Medulla oblongata (tissue), 1 donor: ENCODE measurements around the gene ERC1.
A peak's percentile ranks its signal among the peaks of the same experiment; 100 is the strongest.
"Not testable (repeated sequence)": the region's sequence is repeated elsewhere in the genome, so short reads cannot be mapped to it uniquely, and the experiment has no call there.

Experiments used
- DNase-seq: peaks from one replicate; pipeline ENCODE4 v3.0.0-alpha.2; 2015; ENCODE audit errors: extremely low spot score

Gene ERC1

DNA sequence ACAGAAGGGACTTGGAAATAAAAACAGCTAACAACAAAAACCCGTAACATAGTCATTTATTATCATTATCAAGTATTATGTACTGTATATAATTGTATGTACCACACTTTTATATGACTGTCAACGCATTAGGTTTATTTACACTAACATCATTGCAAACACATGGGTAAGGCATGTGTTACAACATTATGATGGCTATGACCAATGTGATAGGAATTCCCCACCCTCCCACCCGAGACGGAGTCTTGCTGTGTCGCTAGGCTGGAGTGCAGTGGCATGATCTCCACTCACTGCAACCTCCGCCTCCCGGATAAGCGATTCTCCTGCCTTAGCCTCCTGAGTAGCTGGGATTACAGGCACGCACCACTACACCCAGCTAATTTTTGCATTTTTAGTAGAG lies 82.6 kb downstream of the ERC1 start:
- DNase-seq, result no peak

- no peak for DNase-seq
These were observed 86.2 kb downstream of the ERC1 start for GRCh38 chr12:1077036-1077803.

DNA sequence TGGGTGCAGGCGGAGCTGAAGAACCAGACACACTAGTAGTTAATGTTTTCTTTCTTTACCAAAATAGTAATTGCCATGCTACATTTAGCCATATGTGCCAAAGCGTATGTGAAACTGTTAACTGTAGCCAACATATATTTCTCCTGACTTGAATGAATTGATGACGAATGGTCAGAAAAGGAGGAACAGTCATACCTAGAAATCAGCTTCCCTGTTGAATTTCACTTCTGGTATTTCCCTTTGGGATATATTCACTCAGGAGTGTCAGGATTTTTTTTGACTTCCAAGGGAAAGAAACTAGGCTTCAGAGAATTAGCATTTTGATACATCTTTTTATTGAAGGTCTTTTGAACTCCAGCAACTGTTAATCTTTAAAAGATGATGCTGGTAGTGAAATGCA lies 87.0 kb downstream of the ERC1 start:
- no peak for DNase-seq

DNA sequence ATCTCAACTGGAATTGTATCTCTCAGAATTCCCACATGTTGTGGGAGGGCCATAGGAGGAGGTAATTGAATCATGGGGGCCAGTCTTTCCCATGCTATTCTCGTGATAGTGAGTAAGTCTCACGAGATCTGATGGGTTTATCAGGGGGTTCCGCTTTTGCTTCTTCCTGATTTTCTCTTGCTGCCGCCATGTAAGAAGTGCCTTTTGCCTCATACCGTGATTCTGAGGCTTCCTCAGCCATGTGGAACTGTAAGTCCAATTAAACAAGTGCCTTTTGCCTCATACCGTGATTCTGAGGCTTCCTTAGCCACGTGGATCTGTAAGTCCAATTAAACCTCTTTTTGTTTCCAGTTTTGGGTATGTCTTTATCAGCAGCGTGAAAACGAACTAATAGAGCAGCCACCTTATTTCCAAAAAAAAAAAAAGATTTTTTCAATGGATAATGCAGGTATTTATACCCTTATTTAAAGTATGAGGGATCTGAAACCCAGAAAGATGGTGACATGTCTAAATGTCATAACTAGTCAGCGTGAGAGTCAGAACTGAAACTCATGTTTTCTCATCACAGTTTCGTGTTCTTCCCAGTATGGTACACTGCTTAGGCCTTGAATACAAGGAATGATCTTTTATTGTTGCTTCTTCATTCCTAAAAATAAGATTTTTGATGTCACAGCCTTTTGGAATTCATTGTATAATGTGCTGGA lies 89.6 kb downstream of the ERC1 start:
- DNase-seq, result no peak

GRCh38 chr12:1083151-1083888 lies 92.3 kb downstream of the ERC1 start:
- peak; percentile 43 for DNase-seq

- peak; percentile 17 for DNase-seq
These were observed 92.9 kb downstream of the ERC1 start for GRCh38 chr12:1083889-1084262.

- no peak for DNase-seq
These were observed 100.3 kb downstream of the ERC1 start for GRCh38 chr12:1091350-1091749.

DNA sequence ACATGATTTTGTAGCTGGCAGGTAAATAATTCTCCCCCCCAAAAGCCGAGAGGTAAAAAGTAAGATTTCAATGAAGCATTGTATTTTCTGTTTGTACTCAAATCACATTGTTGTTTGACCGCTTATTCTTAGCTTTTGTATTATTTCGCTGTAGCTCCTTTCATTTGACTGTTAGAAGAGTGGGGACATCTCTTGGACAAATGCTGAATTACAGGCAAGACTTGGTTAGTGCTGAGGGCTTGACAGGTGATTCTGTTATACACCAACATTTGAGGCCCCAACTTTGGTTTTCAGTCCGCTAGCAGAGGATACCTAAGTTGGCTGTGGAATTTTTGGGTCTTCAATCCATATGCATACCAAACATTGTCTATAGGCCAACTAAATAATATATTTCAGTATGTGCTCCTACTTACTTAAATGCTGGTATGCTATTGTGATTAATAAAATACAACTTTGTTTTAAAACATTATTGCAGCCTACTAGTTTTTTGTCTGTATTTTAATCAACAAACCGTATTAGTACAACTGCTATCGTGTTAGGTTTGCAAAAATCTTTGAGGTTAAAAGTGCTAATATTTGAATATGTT lies 102.2 kb downstream of the ERC1 start:
- peak; percentile 76 for DNase-seq

DNA sequence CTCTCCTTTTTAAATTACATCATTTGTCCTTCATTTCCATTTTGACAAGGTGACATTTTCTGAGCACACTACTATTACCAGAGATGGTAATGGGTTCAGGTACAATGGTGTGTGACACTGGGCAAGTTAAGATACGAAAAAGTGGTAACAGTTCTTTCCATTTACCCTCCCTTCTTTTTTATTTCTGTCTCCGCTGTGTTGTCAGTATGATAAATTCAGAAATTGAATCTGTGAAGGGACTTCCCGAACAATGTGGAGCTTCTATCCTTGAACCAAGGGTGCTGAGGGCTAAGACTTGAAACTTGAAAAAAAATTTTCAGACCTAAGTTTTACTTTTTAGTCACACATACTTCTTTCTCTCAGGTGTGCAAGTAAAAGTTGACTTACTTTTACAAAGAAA lies 103.7 kb downstream of the ERC1 start:
- no peak for DNase-seq

DNA sequence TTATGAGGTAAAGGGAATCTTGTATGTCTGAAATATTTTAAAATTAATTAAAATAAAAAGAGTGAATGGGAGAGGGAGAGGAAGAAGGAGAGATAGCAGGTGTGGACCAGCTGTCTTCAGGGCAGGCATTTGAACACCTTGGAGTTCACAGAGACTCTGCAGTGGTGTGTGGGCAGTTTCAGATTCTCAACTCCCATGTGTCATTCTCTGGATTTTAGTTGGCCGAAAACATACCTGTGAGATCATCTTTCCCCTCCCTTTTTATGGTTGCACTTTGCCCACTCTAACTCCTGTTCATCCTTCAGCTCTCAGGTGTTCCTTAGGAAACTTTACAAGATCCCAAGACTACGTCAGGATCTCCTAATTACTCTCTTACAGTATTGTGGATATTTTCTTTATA lies 108.1 kb downstream of the ERC1 start:
- DNase-seq, result no peak

GRCh38 chr12:1099618-1100017 lies 108.6 kb downstream of the ERC1 start:
- DNase-seq, result not testable (repeated sequence)

- no peak for DNase-seq
These were observed 111.1 kb downstream of the ERC1 start for GRCh38 chr12:1102115-1102514.

DNA sequence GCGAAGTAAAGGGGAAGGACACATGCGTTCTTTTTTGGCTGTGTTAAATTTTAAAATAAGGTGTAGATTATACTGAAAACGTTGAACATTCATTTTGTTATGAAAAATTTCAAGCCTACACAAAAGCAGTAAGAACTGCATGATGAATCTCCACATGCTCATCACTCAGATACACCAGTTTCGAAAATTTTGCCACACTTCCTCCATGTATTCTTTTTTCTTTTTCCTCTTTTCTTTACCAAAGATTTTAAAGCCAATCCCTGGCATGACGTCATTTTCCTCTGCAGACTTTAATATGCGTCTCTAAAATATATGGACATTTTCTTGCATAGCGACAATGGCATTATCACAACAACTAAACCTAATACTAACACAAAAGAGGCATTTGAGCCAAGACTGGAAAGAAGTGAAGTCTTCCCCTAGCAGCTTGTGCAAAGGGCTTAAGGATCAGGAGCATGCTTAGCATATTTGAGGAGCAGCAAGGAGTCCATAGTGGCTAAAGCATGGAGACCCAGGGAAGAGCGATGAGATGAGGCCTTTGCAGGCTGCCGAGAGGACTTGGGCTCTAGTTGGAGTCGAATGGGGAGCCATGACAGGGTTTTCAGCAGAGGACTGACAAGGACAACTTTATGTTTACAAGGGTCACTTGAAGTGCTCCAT lies 111.9 kb downstream of the ERC1 start:
- DNase-seq, result no peak

DNA sequence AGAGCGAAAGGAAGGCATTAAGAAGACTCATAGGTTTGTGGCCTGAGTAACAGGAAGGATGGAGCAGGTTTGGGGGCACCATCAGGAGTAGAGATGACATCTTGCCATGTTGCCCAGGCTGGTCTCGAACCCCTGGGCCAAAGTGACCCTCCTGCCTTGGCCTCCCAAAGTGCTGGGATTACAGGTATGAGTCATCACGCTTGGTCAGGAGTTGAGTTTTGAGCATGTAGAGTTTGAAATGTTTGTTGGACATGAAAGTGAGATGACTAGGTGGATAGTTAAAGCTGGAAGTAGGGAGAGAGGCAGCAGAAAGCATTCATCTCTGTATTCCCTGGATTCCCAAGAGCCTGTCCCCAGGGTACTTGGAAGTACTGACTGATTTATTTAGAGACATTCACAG lies 112.6 kb downstream of the ERC1 start:
- DNase-seq, result no peak

GRCh38 chr12:1104088-1104800 lies 113.2 kb downstream of the ERC1 start:
- no peak for DNase-seq

DNA sequence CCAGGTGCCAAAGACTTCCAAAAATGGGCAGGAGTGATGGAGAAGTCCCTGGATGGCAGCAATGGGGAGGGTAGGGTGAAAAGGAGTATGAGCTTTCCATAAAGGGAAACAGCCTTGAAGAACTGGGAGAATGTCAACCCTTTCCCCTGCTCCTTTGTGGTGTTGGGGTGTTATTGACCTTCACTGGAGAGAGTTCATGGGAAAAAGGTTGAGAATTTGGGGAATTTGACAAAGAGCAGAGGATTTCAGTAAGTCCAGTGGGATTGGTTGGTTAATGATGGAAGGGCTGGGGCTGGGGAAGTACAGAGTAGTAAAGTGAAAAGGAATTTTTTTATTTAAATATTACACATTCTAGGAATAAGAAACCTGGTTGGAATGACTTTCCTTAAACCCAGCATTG lies 116.6 kb downstream of the ERC1 start:
- DNase-seq, result no peak

DNA sequence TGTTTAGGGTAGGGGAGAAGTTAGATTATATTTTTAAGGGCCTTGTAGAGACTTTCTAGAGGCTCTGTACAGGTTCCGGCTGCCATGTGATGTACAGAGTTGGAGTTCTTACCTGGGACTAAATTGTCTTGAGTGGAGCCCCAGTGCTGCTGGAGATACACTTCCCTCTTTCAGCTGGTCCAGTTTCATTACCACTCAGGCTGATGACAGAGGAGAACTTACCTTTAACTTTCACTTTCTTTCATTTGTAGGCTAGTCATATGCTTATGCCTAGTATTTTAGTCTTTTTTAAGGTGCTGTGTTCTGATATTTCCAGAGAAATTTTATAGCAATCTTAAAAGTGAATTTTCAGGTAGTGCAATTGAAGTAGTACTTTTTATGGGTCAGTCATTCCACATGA lies 117.3 kb downstream of the ERC1 start:
- DNase-seq, result peak; percentile 37

- DNase-seq, result no peak
These were observed 124.6 kb downstream of the ERC1 start for GRCh38 chr12:1115484-1116231.

DNA sequence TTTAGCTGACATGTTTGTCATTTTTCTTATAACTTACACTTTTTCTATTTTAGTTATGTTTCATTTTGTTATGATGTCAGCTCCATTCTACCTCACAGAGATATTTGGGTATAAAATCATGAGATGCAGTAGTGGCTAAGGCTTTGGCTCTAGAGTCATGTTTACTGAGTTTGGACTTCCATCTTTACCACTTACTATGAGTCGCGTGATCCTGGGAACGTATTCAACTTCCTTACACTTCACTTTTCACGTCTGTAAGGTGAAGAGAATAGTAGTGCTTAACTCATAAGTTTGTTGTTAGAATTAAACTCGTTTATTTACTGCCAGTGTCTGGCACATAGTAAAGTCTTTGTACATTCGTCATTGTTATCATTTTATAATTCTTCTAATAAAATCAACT lies 126.3 kb downstream of the ERC1 start:
- no peak for DNase-seq

DNA sequence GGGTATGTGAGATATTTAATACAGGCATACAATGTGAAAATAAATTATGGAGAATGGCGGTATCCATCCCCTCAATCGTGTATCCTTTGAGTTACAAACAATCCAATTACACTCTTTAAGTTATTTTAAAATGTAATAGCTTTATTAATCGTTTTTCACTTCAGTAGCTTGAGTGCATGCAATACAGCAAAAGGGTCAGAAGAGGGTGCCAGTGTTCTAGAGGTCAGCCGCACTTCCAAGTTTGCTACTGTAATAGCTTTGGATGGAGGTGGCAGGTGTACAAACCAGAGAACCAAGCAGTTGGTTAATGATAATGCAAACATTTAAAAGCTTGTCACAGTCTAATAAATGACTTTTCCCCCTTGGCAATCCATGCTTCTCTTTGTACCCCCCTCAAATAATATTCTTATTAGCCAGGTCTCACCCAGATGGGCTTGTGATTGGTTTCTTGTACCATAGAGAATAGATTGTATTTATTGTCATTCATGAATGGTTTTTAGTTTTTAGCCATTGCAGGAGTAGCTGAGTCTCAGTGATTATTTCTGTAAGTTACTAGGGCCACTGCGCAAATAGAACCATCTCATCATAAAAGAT lies 127.0 kb downstream of the ERC1 start:
- peak; percentile 83 for DNase-seq
